A549 (cell line): ENCODE results near the gene ZBP1.

ENCODE experiments used
- BHLHE40 ChIP-seq: IDR thresholded peaks from 2 replicates; pipeline ENCODE4 v1.6.1; 2012; ENCODE audit warnings: low read depth, low read length, inconsistent platforms
- CEBPB ChIP-seq, 2 experiments: fragments of >200 bp in 1 of 2; sonication (Bioruptor Twin) in 1 of 2; formaldehyde crosslinking in 1 of 2; IDR thresholded peaks; 2 replicates each; pipeline ENCODE4 v1.6.1; 2012 to 2016
- CHD2 ChIP-seq: fragments of 150-350 bp; IDR thresholded peaks from 2 replicates; pipeline ENCODE4 v1.6.1; 2014; ENCODE audit warnings: low read length; ENCODE audit not compliant: partially characterized antibody
- HEYL ChIP-seq: fragments of 250-450 bp; sonication (Bioruptor Pico); IDR thresholded peaks from 2 replicates; pipeline ENCODE4 v1.8.0; 2021; ENCODE audit warnings: mild to moderate bottlenecking, moderate library complexity
- JUN ChIP-seq, 2 experiments: fragments of >200 bp; sonication (Bioruptor Twin); formaldehyde crosslinking; IDR thresholded peaks; 2 replicates in 1 of 2; 3 replicates in 1 of 2; pipeline ENCODE4 v1.6.1; 2016 to 2017
- MYC ChIP-seq: IDR thresholded peaks from 2 replicates; pipeline ENCODE4 v1.6.1; 2012; ENCODE audit warnings: mild to moderate bottlenecking, inconsistent platforms, low read length, improper control_type of control experiment, borderline replicate concordance
- POLR2A ChIP-seq: IDR thresholded peaks from 2 replicates; pipeline ENCODE4 v1.6.1; 2012; ENCODE audit warnings: mild to moderate bottlenecking, low read length
- TF ChIP-seq, protein P1 (sequence below): fragments of >200 bp; sonication (Bioruptor Twin); formaldehyde crosslinking; IDR thresholded peaks from 3 replicates; pipeline ENCODE4 v1.5.1; 2016

DNA sequence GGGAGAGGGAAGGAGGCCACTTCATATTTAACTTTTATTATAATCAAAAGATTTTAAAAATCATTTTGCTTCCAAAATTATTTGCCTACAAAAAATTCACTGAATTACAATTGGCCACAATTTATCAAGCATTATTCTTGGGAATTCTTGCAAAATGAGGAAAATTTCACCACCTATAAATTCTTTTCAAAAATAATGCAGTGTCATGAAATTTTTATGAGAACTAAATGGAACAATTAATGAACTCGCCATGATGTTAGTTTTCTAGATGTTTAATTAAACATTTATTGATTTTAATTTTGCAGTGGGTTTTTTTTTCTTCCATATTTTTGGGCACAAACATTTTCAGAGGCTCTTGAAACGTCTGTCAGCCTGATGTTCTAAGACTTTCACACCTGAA is 5.8 kb upstream of the ZBP1 start:
- TF ChIP-seq, protein P1, sequence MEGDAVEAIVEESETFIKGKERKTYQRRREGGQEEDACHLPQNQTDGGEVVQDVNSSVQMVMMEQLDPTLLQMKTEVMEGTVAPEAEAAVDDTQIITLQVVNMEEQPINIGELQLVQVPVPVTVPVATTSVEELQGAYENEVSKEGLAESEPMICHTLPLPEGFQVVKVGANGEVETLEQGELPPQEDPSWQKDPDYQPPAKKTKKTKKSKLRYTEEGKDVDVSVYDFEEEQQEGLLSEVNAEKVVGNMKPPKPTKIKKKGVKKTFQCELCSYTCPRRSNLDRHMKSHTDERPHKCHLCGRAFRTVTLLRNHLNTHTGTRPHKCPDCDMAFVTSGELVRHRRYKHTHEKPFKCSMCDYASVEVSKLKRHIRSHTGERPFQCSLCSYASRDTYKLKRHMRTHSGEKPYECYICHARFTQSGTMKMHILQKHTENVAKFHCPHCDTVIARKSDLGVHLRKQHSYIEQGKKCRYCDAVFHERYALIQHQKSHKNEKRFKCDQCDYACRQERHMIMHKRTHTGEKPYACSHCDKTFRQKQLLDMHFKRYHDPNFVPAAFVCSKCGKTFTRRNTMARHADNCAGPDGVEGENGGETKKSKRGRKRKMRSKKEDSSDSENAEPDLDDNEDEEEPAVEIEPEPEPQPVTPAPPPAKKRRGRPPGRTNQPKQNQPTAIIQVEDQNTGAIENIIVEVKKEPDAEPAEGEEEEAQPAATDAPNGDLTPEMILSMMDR = no peak
- TF ChIP-seq BHLHE40 (no peak), JUN (IDR thresholded peaks at IDR 0.05) (no peak), HEYL (CRISPR knock-in tag) (no peak), CEBPB (IDR thresholded peaks at IDR 0.05) (no peak), CHD2 (no peak), MYC (no peak), POLR2A (no peak)
